H1 (cell line): ENCODE measurements around the gene SNCAIP.

Experiments
- BRCA1 ChIP-seq: IDR thresholded peaks from 2 replicates; pipeline ENCODE4 v1.6.1; 2012; ENCODE audit warnings: low read depth, low read length, improper control_type of control experiment
- CBX5 ChIP-seq: fragments of 300-800, 300-1000 bp; sonication (generic); IDR thresholded peaks from 2 replicates; pipeline ENCODE4 v1.7.1; 2016; ENCODE audit warnings: antibody characterized with exemption, low read length, low read depth
- POLR2A ChIP-seq, 2 experiments: IDR thresholded peaks; 1 replicate in 1 of 2; 2 replicates in 1 of 2; pipeline ENCODE4 v1.6.1; 2011; ENCODE audit warnings: low read depth in 2 of 2, low read length in 2 of 2, mild to moderate bottlenecking in 2 of 2; ENCODE audit errors: control extremely low read depth in 1 of 2
- TF ChIP-seq, protein P1 (sequence below): IDR thresholded peaks from 2 replicates; pipeline ENCODE4 v1.6.1; 2011; ENCODE audit warnings: low read depth, mild to moderate bottlenecking, low read length; ENCODE audit not compliant: insufficient read depth

GRCh38 chr5:122507581-122507980, 195.5 kb downstream of the SNCAIP start:
- TF ChIP-seq, protein P1, sequence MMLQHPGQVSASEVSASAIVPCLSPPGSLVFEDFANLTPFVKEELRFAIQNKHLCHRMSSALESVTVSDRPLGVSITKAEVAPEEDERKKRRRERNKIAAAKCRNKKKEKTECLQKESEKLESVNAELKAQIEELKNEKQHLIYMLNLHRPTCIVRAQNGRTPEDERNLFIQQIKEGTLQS = no peak
- TF ChIP-seq POLR2A (IDR thresholded peaks at IDR 0.05; ENCODE audit: control extremely low read depth in 1 of 2, low read depth in 2 of 2, low read length in 2 of 2) (no peak), CBX5 (no peak), BRCA1 (no peak)
